NT2/D1 (cell line): Measurements from ENCODE around the gene FAM107B.

Source experiments
- SUZ12 ChIP-seq: IDR thresholded peaks from 2 replicates; pipeline ENCODE4 v1.6.1; 2011; ENCODE audit not compliant: insufficient read length, insufficient read depth; ENCODE audit errors: extremely low read depth
- YY1 ChIP-seq: IDR thresholded peaks from 2 replicates; pipeline ENCODE4 v1.6.1; 2011; ENCODE audit not compliant: insufficient read length, insufficient read depth
- ZNF274 ChIP-seq: IDR thresholded peaks from 2 replicates; pipeline ENCODE4 v1.6.1; 2011; ENCODE audit warnings: mild to moderate bottlenecking, low read depth, low read length

- no peak for TF ChIP-seq YY1
- no peak for TF ChIP-seq ZNF274
- TF ChIP-seq SUZ12, result no peak
Observed at GRCh38 chr10:14624600-14624999, 150.1 kb downstream of the FAM107B start.
